Measurements from ENCODE around the gene CAPN15. TPM values are rescaled to one million over a fixed set of nuclear protein-coding genes. Genes with fewer than 3 reads are reported as not detected.

CAPN15 gene
- total RNA-seq, 1 experiment from 2014 or later: 60.4 TPM

DNA sequence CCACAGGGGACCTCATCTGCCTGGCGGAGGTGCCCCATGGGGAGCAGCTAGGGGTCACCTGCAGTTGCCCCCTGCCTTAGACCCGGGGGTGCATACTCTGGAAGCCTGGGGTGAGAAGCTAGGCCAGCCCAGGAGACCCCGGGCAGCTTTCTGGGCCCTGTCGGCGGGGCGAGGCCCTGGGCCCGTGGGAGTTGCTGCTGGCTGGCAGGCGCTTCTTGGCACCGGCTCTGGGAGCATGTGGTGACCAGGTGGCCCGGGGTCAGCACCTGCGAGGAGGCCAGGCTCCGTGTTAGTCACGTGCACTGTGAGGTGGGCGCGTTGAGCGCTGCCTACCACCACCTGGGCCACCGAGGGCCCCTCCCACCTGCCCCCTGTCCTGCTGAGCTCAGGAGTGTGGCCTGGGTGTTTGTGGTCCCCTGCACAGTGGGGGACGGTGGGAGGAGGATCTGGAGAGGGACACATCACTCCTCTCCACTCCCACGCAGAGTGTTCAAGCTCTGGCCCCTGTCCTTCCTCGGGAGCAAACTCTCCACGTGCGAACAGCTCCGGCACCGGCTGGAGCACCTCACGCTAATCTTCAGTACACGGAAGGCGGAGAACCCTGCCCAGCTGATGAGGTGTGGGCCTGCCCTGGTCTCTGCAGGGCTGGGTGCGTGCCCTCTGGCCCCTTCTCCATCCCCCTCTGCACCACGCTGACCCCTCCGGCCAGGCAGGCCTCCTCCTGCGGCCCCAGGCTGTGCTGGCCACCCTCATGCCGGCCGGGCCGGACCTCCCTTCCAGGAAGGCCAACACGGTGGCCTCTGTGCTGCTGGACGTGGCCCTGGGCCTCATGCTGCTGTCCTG, 48.1 kb downstream of the CAPN15 start:
- ChIA-PET CTCF (no interaction called here), POLR2A (ENCODE audit: unreplicated experiment) (no interaction called here)
- Histone ChIP-seq H3K27ac (ENCODE audit: low read length) (no peak overlapping the region), H3K36me3 (ENCODE audit: low read depth, low read length) (no peaks in the 10 kb centered on the region), H3F3A (ENCODE audit: low read length, unreplicated experiment) (no peaks in the 10 kb centered on the region), H4K20me1 (ENCODE audit: low read length) (no peaks in the 10 kb centered on the region), H2AFZ (ENCODE audit: low read length) (no peak overlapping the region), H3K4me2 (ENCODE audit: low read length) (no peak overlapping the region), H3K79me2 (ENCODE audit: low read length) (peaks cover 6% of the 10 kb centered on the region), H3K4me3 (ENCODE audit: low read length) (no peak overlapping the region), H3K4me1 (ENCODE audit: insufficient read depth, low read length) (no peaks in the 10 kb centered on the region), H3K9me2 (replicated peaks; ENCODE audit: low read length) (no peaks in the 10 kb centered on the region), H3K9me3 (ENCODE audit: low read length) (no peaks in the 10 kb centered on the region), H3K27me3 (ENCODE audit: low read length) (no peaks in the 10 kb centered on the region), H3K9ac (ENCODE audit: low read length) (no peak overlapping the region)
- DNase-seq (no peak), ATAC-seq (no peak)
- no TSS peak for BruUV-seq (replicated peaks)
- intact Hi-C loops (cut with micrococcal nuclease): no loop called here
- TF ChIP-seq EZH2 (IDR thresholded peaks at IDR 0.05; ENCODE audit: low read length, unreplicated experiment) (no peak), CTCF (conservative IDR thresholded peaks at IDR 0.05; ENCODE audit: low read depth, low read length) (no peak), EZH2phosphoT487 (IDR thresholded peaks at IDR 0.05; ENCODE audit: borderline replicate concordance, low read length) (no peak)

DNA sequence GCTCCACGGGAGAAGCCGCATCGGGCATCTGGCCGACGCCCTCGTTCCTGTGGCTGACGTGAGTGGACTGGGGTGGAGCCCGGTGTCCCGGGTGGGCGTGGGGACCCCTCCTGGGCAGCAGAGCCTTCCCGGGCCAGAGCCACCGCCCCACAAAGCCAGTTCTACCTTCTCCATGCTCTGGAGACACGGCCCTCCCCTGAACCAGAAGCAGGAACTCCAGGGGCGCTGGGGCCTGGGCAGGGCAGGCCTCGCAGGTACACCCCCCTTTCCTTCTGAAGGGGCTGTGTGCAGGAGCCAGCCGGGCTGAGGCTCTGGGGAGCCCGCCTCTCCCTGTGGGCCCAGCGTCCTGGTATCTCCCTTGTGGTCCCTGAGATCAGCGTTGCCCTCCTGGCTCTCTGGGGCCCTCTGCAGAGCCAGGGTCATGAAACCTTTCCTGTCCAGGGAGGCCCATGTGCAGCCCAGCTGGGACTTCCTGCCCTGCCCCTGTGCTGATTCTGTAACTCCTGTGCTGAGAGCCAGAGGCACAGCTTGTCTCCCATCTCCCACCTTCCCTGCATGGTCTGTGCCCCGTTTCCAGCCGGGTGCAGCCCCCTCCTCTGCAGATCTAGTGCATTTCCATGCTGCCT, 48.8 kb downstream of the CAPN15 start:
- no peak overlapping the region for H3K4me2 ChIP-seq (ENCODE audit: low read length)
- ATAC-seq (no peak), DNase-seq (no peak)
- H3K27ac ChIP-seq (ENCODE audit: low read length): no peak overlapping the region
- H3K9me2 ChIP-seq (replicated peaks; ENCODE audit: low read length): no peaks in the 10 kb centered on the region
- no peaks in the 10 kb centered on the region for H4K20me1 ChIP-seq (ENCODE audit: low read length)
- no peaks in the 10 kb centered on the region for H3K4me1 ChIP-seq (ENCODE audit: insufficient read depth, low read length)
- H3K36me3 ChIP-seq (ENCODE audit: low read depth, low read length): no peaks in the 10 kb centered on the region
- intact Hi-C loops (cut with micrococcal nuclease): no loop called here
- H3K79me2 ChIP-seq (ENCODE audit: low read length): no peaks in the 10 kb centered on the region
- no peaks in the 10 kb centered on the region for H3K9me3 ChIP-seq (ENCODE audit: low read length)
- ChIA-PET POLR2A (ENCODE audit: unreplicated experiment) (no interaction called here), CTCF (interaction anchor here (1.1 kb wide), 1 partner anchor 9 kb away, joined by 3 read pairs; no protein-coding TSS in a partner anchor)
- no peaks in the 10 kb centered on the region for H3K27me3 ChIP-seq (ENCODE audit: low read length)
- H2AFZ ChIP-seq (ENCODE audit: low read length): no peak overlapping the region
- H3F3A ChIP-seq (ENCODE audit: low read length, unreplicated experiment): no peaks in the 10 kb centered on the region
- no TSS peak for BruUV-seq (replicated peaks)
- TF ChIP-seq EZH2 (IDR thresholded peaks at IDR 0.05; ENCODE audit: low read length, unreplicated experiment) (no peak), EZH2phosphoT487 (IDR thresholded peaks at IDR 0.05; ENCODE audit: borderline replicate concordance, low read length) (no peak), CTCF (conservative IDR thresholded peaks at IDR 0.05; ENCODE audit: low read depth, low read length) (no peak)
- H3K4me3 ChIP-seq (ENCODE audit: low read length): no peak overlapping the region
- no peak overlapping the region for H3K9ac ChIP-seq (ENCODE audit: low read length)

GRCh38 chr16:576823-577201, 49.3 kb downstream of the CAPN15 start:
- Histone ChIP-seq H3K27me3 (ENCODE audit: low read length) (no peaks in the 10 kb centered on the region), H3K36me3 (ENCODE audit: low read depth, low read length) (no peaks in the 10 kb centered on the region), H3K4me2 (ENCODE audit: low read length) (no peak overlapping the region), H3K27ac (ENCODE audit: low read length) (no peak overlapping the region), H3K9me2 (replicated peaks; ENCODE audit: low read length) (no peaks in the 10 kb centered on the region), H3K9me3 (ENCODE audit: low read length) (no peaks in the 10 kb centered on the region), H3K9ac (ENCODE audit: low read length) (no peak overlapping the region), H2AFZ (ENCODE audit: low read length) (no peak overlapping the region), H3K4me3 (ENCODE audit: low read length) (no peak overlapping the region), H3F3A (ENCODE audit: low read length, unreplicated experiment) (no peaks in the 10 kb centered on the region), H3K4me1 (ENCODE audit: insufficient read depth, low read length) (no peaks in the 10 kb centered on the region), H3K79me2 (ENCODE audit: low read length) (no peaks in the 10 kb centered on the region), H4K20me1 (ENCODE audit: low read length) (no peaks in the 10 kb centered on the region)
- ChIA-PET POLR2A (ENCODE audit: unreplicated experiment) (no interaction called here), CTCF (interaction anchor here (0.6 to 1.1 kb wide), 2 partner anchors 9 to 126 kb away, joined by 3 read pairs; no protein-coding TSS in a partner anchor)
- intact Hi-C loops (cut with micrococcal nuclease): no loop called here
- DNase-seq: no peak
- no peak; the same call in 1 of the 2 replicates for ATAC-seq
- BruUV-seq (replicated peaks): no TSS peak
- TF ChIP-seq CTCF (conservative IDR thresholded peaks at IDR 0.05; ENCODE audit: low read depth, low read length) (no peak), EZH2 (IDR thresholded peaks at IDR 0.05; ENCODE audit: low read length, unreplicated experiment) (no peak), EZH2phosphoT487 (IDR thresholded peaks at IDR 0.05; ENCODE audit: borderline replicate concordance, low read length) (no peak)

Data from PC-3 (cell line).